Measurements from ENCODE around the gene MGAT4A.

Gene MGAT4A

DNA sequence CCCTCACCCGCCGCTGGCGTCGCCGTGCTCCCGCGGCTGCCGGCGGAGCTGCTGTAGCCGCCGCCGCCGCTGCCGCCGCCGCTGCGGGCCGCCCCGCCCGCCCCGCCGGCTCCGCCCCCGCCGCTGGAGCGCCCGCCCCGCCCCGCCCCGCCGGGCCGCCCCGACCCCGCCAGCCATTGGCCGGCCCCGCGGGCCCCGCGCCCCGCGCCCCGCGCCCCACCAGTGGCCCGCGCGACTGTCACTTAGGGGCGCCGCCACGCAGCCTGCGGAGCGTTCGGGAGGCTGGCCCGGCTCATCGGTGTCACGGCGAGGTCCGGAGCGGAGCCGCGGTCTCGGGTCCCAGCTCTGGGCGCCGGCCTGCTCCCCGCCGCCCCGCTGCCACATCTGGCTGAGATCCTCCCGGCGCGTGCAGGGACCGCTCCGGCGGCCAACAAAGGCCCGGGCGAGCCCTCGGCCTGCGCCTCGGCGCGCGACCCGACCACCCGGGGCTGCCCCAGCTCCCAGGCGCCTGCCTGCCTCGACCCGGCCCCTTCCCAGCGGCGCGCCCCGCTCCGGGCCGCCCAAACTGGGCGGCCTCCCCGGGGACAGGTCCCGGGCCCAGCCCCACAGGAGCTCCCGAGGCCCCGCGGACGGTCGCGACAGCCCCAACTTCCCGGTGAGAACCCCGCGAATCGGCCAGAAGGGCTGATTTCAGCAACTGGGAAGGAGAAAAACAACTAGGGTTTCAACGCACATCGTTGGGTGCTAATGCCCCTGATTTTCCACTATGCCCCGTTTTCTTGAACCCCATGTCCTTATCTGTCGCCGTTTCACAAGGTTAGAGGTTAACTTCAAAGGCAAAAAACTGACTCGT lies at the start of gene MGAT4A:
Gene MGAT4A (minus strand): TSS at position 92 of the 853 bp plus-strand sequence. CDS start 4,800 bp downstream, outside the sequence.
- no peak for TF ChIP-seq Cebpa-rat (IDR thresholded peaks at IDR 0.05)
- peak within 1 kb of the TSS; percentile 84 to 99 (median 96) for H3K4me2 ChIP-seq
- peaks cover 37 to 78% (median 50%) of the 10 kb centered on the region in 10 experiments for H3K4me1 ChIP-seq
- H3K27ac ChIP-seq = peak within 1 kb of the TSS; percentile 76 to 97 (median 88)
- peak within 1 kb of the TSS; percentile 78 to 93 (median 84) for H3K4me3 ChIP-seq
- peaks cover 0 to 7% (median under 1%) of the 10 kb centered on the region in 11 experiments; a peak in 10 of 22 replicates for H3K36me3 ChIP-seq
- peaks cover 0 to 28% (median 9%) of the 10 kb centered on the region in 11 experiments; a peak in 8 of 22 replicates for H3K27me3 ChIP-seq
- peaks cover 0 to 40% (median 13%) of the 10 kb centered on the region in 11 experiments; a peak in 12 of 22 replicates for H4K20me1 ChIP-seq
- peak within 1 kb of the TSS; percentile 83 to 99 (median 91) for H3K9ac ChIP-seq
- peaks cover 0 to 7% (median 0%) of the 10 kb centered on the region in 11 experiments; a peak in 4 of 22 replicates for H3K9me3 ChIP-seq (replicated peaks in 1 of 11)

DNA sequence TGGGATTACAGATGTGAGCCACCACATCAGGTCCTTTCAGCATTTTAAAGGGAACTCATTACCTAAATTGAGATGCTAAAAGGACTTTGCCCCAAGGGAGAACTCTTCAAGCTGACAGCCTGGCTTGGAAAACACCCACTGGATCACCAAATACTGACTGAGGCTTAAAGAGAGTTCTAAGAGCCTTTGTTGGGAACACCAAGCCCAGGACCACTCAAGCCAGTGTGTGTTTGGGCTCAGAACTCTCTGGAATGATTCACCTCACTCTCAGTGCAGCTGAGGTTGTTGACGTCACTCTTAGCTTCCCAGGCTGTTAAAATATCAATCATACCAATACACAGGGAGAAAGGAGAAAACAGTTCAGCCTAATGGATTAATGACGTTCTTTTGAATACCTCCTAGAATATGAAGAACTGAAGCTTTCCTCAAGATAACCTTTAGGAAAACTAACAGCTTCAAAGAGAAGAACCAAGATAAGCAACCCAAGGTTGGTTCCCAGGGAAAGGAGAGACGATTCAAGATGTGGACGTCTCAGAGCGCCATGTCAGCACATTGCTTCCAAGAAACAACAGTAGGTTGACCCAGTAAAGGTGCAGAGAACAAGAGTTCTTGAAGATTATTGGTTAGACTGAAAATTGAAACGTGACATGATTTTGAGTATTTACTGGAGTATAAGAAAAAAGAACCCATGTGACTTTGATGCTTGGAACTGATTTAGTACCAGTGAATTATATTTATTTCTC lies 48.0 kb upstream of the MGAT4A start:
- Histone ChIP-seq H3K4me2 (peak overlapping the region in 5 of 11 experiments; percentile 1 to 17 (median 4); a peak in 3 of 22 replicates), H3K27me3 (no peaks in the 10 kb centered on the region), H3K9me3 (replicated peaks in 1 of 11) (peaks cover 17 to 34% (median 30%) of the 10 kb centered on the region in 11 experiments), H3K27ac (no peak overlapping the region), H3K4me3 (no peak overlapping the region), H4K20me1 (no peaks in the 10 kb centered on the region), H3K4me1 (peaks cover 37 to 55% (median 42%) of the 10 kb centered on the region in 10 experiments), H3K9ac (no peak overlapping the region), H3K36me3 (no peaks in the 10 kb centered on the region; a peak in 1 of 22 replicates)
- no peak for TF ChIP-seq Cebpa-rat (IDR thresholded peaks at IDR 0.05)

DNA sequence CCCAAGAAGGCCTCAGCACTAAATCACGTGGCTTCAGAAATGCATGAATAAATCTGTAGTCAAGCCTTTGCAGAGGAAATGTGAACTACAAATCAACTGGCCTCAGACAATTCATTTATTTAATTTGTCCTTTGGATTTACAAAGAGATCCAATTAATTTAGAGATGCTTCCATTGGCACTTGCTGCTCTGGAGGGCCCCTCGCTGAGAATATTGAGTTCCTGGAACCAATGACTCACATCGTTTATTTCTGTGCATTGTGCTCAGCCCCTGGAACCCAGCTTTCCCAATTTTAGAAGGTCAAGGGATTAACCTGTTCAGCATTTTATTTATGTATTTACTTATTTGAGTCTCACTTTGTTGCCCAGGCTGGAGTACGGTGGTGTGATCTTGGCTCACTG lies 47.2 kb upstream of the MGAT4A start:
- Histone ChIP-seq H3K27me3 (no peaks in the 10 kb centered on the region), H3K9ac (no peak overlapping the region), H3K9me3 (replicated peaks in 1 of 11) (peaks cover 17 to 34% (median 30%) of the 10 kb centered on the region in 11 experiments), H3K4me2 (peak overlapping the region in 4 of 11 experiments; percentile 1 to 21 (median 14); a peak in 5 of 22 replicates), H3K4me1 (peaks cover 45 to 63% (median 49%) of the 10 kb centered on the region in 10 experiments), H3K36me3 (no peaks in the 10 kb centered on the region; a peak in 1 of 22 replicates), H3K4me3 (no peak overlapping the region), H3K27ac (no peak overlapping the region), H4K20me1 (no peaks in the 10 kb centered on the region)
- no peak for TF ChIP-seq Cebpa-rat (IDR thresholded peaks at IDR 0.05)

DNA sequence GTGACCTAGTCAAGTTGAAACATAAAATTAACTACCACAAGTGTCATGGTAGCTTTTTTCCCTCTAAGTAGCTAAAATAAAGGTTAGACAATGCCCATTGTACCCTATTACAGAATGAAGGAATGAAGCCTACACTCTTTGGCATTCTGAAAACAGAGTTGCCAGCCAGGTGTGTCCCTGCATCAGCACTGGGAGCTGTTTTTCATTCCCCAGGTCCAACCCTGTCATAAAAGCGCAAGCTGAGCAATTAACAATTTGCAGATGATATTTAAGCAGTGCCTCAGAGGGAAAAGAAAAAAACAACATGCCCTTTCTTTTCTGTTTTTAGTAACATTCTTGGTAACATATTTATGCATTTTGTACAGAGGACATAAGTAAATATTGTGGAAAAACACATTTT lies 46.8 kb upstream of the MGAT4A start:
- TF ChIP-seq Cebpa-rat (IDR thresholded peaks at IDR 0.05) = no peak
- H3K36me3 ChIP-seq = no peaks in the 10 kb centered on the region; a peak in 1 of 22 replicates
- no peaks in the 10 kb centered on the region for H3K27me3 ChIP-seq

DNA sequence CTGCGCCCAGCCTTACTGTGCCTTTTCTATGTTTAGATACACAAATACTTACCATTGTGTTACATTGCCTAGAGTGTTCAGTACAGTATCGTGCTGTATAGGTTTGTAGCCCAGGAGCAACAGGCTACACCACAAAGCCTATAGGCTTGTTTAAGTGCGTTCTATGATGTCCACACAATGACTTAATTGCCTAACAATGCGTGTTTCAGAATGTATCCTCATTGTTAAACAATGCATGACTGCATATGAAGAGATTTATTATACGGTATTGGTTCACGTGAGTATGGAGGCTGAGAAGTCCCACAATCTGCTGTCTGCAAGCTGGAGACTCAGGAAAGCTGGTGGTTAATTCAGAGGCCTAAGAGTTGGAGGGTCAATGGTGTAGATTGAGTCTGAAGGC lies 46.1 kb upstream of the MGAT4A start:
- no peak for TF ChIP-seq Cebpa-rat (IDR thresholded peaks at IDR 0.05)
- Histone ChIP-seq H4K20me1 (no peaks in the 10 kb centered on the region), H3K9me3 (replicated peaks in 1 of 11) (peaks cover 7 to 24% (median 19%) of the 10 kb centered on the region in 11 experiments), H3K4me2 (peak overlapping the region in 7 of 11 experiments; percentile 13 to 86 (median 80); a peak in 5 of 22 replicates), H3K36me3 (no peaks in the 10 kb centered on the region; a peak in 1 of 22 replicates), H3K27ac (no peak overlapping the region), H3K4me1 (peaks cover 56 to 74% (median 60%) of the 10 kb centered on the region in 10 experiments), H3K9ac (no peak overlapping the region), H3K27me3 (no peaks in the 10 kb centered on the region), H3K4me3 (no peak overlapping the region)

More for the DNA sequence above, 46.8 kb upstream of the MGAT4A start:
- H3K9me3 ChIP-seq (replicated peaks in 1 of 11) = peaks cover 14 to 30% (median 25%) of the 10 kb centered on the region in 11 experiments
- H4K20me1 ChIP-seq = no peaks in the 10 kb centered on the region
- H3K4me1 ChIP-seq = peaks cover 50 to 67% (median 54%) of the 10 kb centered on the region in 10 experiments
- no peak overlapping the region for H3K4me3 ChIP-seq
- H3K27ac ChIP-seq = no peak overlapping the region
- H3K9ac ChIP-seq = no peak overlapping the region
- peak overlapping the region in 1 of 11 experiments; percentile 21; a peak in 2 of 22 replicates for H3K4me2 ChIP-seq

DNA sequence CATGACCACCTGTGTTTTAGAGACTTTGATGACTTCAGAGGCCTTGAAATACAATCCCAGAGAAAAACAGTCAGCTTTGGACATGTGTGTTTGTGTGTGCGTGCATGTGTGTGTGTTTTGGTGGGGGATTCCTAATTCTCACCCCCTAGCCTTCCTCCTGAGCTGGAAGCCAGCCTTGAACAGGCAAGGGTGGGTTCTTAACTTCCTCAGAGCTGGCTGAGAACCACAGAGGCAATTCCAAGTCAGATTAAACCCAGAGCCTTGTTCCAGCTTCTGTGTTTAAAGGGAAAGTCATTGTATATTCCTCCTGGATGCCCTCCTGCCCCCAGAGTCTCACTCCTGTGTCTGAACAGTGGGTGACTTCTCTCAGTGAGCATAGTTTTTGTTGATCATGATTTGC lies 45.2 kb upstream of the MGAT4A start:
- peak overlapping the region; percentile 70 to 86 (median 80) for H3K4me2 ChIP-seq
- TF ChIP-seq Cebpa-rat (IDR thresholded peaks at IDR 0.05) = no peak

DNA sequence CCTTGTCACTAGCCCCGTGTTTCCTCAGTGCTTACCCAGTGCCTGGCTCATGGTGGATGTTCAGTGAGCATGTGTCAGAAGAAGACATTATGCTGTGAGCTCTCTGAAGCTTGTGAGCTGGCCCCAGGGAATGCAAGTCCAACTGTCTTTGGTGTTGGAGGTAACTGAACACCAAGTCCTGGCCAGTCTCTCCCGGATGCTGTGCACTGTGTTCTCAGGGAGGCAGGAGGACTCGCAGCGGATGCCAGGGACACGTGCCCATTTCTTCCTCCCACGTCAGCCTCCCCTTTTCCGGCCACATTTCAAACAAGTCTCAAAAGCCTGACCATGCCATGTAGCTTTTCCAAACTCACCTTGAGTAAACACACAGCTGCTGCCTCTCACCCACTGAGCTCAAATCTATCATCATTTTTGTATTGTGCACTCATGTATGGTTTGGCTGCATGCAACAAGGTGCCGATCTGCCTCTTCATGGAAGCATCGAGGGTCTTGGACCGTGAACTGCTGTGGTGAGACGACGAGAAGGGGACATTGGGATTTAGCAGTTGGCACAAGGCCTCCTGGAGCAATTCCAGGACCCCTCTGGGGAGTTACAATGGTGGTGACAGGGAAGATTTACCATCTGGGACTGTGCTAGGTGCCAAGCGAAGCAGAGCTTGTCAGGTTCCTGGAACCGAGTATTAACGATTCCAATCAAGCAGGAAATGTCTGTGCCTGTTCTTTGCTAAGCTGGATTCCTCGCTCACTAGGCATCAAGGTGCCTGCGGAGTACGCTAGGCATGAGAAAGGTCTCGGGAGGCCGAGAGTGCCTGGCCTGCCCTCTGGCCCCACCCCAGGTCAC lies 44.4 kb upstream of the MGAT4A start:
- Histone ChIP-seq H3K4me3 (no peak overlapping the region), H3K9ac (peak overlapping the region in 2 of 11 experiments; percentile 7 to 18; a peak in 2 of 22 replicates), H3K36me3 (no peaks in the 10 kb centered on the region; a peak in 1 of 22 replicates), H3K9me3 (replicated peaks in 1 of 11) (peaks cover 0 to 7% (median 3%) of the 10 kb centered on the region in 11 experiments; a peak in 9 of 22 replicates), H4K20me1 (no peaks in the 10 kb centered on the region), H3K4me1 (peaks cover 73 to 90% (median 77%) of the 10 kb centered on the region in 10 experiments), H3K27ac (peak overlapping the region in 7 of 11 experiments; percentile 7 to 33 (median 24); a peak in 11 of 22 replicates), H3K27me3 (no peaks in the 10 kb centered on the region), H3K4me2 (peak overlapping the region; percentile 70 to 86 (median 80))
- no peak for TF ChIP-seq Cebpa-rat (IDR thresholded peaks at IDR 0.05)

More for the DNA sequence above, 45.2 kb upstream of the MGAT4A start:
- H3K4me1 ChIP-seq = peaks cover 65 to 83% (median 69%) of the 10 kb centered on the region in 10 experiments
- H4K20me1 ChIP-seq = no peaks in the 10 kb centered on the region
- peak overlapping the region in 2 of 11 experiments; percentile 7 to 18; a peak in 3 of 22 replicates for H3K9ac ChIP-seq
- H3K4me3 ChIP-seq = no peak overlapping the region
- no peaks in the 10 kb centered on the region for H3K27me3 ChIP-seq
- peak overlapping the region in 6 of 11 experiments; percentile 7 to 33 (median 28); a peak in 9 of 22 replicates for H3K27ac ChIP-seq
- H3K36me3 ChIP-seq = no peaks in the 10 kb centered on the region; a peak in 1 of 22 replicates
- H3K9me3 ChIP-seq (replicated peaks in 1 of 11) = peaks cover 0 to 15% (median 10%) of the 10 kb centered on the region in 11 experiments; a peak in 19 of 22 replicates

DNA sequence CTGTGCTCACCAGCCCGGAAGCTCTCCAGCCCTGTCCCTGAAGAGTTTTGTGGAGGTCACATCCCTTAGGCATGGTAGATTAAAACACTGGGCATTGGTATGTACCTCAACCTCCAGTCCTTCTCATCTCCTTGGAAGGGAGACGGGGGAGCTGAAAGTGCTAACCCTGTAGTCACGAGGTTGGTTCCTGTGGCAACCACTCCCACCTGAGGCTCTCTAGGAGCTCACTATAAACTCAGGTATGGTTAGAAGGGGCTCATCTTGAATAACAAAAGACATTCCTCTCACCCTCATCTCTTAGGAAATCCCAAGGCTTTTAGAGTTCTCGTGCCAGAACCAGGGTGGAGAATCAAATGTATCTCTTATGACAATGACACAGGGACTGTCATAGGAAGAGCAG lies 43.0 kb upstream of the MGAT4A start:
- peak overlapping the region in 7 of 11 experiments; percentile 69 to 96 (median 84); a peak in 8 of 22 replicates for H3K27ac ChIP-seq
- H3K36me3 ChIP-seq = no peaks in the 10 kb centered on the region
- H3K9me3 ChIP-seq (replicated peaks in 1 of 11) = peaks cover 0 to 5% (median 0%) of the 10 kb centered on the region in 11 experiments; a peak in 1 of 22 replicates
- no peaks in the 10 kb centered on the region for H4K20me1 ChIP-seq
- peak overlapping the region; percentile 75 to 99 (median 84) for H3K4me2 ChIP-seq
- no peak overlapping the region for H3K4me3 ChIP-seq
- H3K9ac ChIP-seq = peak overlapping the region in 1 of 11 experiments; percentile 77; a peak in 1 of 22 replicates
- no peaks in the 10 kb centered on the region for H3K27me3 ChIP-seq
- peaks cover 81 to 94% (median 88%) of the 10 kb centered on the region in 10 experiments for H3K4me1 ChIP-seq
- TF ChIP-seq Cebpa-rat (IDR thresholded peaks at IDR 0.05) = no peak
